ENCODE results near the gene RYR3.

RYR3 gene

DNA sequence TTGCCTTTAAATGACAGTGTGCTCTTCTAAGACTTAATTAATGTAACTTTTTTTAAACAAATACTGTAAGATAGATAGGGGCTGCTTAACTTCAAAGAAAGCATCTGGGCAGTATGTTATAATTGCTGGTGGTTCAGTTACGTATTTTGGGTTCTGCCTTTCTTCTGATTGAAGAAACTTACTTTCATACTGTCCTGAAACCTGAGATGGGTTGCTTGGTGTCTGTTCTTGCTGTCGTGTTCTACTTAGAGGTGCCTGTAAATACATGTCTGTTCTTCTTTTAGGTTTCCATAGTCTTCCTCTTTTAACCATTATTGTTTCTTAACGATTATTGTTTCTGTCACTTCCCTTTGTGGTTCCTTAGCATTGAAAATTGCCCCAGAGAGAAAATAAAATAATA lies 359.8 kb downstream of the RYR3 start:
- no peaks in the 10 kb centered on the region for H3K9me3 Mint-ChIP-seq
- no peak overlapping the region for H3K27ac Mint-ChIP-seq
- peaks cover 16% of the 10 kb centered on the region for H3K27me3 Mint-ChIP-seq
- H3K4me1 Mint-ChIP-seq = no peaks in the 10 kb centered on the region
- H3K4me3 Mint-ChIP-seq = no peak overlapping the region
- no peak for DNase-seq
- no peak for ATAC-seq

GRCh38 chr15:33671456-33671855 lies 360.7 kb downstream of the RYR3 start:
- no peak for DNase-seq
- ATAC-seq = no peak
- Mint-ChIP-seq H3K27me3 (peaks cover 13% of the 10 kb centered on the region), H3K4me3 (no peak overlapping the region), H3K4me1 (no peaks in the 10 kb centered on the region), H3K9me3 (no peaks in the 10 kb centered on the region), H3K27ac (no peak overlapping the region)

DNA sequence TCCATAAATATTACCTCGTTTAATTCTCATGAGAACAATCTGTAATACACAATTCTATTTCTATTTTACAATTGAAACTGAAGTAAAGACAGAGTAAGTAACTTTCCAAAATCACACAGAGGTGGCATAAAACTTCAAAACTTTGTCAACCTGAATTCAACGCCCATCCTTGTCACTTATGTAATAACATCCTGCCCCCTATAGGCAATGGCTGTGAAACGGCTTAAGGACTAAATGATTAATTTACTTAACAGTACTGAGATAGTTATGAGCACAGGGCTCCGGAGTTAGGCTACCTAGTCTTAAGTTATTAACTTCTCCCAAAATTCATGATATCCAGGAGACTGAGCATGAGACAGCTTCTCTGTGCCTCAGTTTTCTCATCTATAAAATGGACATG lies 364.5 kb downstream of the RYR3 start:
- H3K4me1 Mint-ChIP-seq = no peaks in the 10 kb centered on the region
- peaks cover 13% of the 10 kb centered on the region for H3K27me3 Mint-ChIP-seq
- no peak overlapping the region for H3K4me3 Mint-ChIP-seq
- no peak overlapping the region for H3K27ac Mint-ChIP-seq
- no peaks in the 10 kb centered on the region for H3K9me3 Mint-ChIP-seq
- DNase-seq (no peak), ATAC-seq (no peak)

DNA sequence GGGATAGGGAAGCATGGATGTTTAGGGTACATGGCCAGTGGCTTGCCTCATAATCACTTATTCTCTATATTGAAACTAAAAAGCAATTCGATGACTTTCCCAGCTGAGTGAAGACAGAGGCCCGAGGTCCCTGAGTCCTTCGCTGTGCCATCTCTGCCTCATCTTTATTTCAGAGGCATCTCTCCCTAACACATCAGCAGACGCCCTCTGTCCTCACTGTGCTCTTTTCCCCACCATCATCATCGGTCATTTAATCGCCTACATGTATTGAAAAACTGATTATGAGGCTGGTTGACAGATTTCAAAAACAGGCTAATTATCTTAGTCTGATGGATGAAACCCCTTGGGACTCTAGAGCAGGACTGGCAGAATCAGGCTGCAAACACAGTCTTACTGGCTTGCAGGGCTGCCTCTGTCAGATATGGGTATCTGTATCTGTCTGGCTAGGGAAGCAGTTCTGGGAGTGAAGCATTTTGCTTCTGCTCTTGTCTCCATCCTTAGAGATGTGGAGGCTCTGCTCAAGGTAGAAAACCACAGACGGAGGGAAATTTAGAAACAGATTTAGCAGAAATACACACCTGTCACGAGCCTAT lies 366.6 kb downstream of the RYR3 start:
- Mint-ChIP-seq H3K27ac (no peak overlapping the region), H3K9me3 (no peaks in the 10 kb centered on the region), H3K4me3 (no peak overlapping the region), H3K27me3 (peaks cover 27% of the 10 kb centered on the region), H3K4me1 (no peaks in the 10 kb centered on the region)
- ATAC-seq (no peak), DNase-seq (no peak)

- Mint-ChIP-seq H3K4me1 (no peaks in the 10 kb centered on the region), H3K27me3 (peaks cover 27% of the 10 kb centered on the region), H3K9me3 (no peaks in the 10 kb centered on the region), H3K27ac (no peak overlapping the region), H3K4me3 (no peak overlapping the region)
- ATAC-seq (no peak), DNase-seq (no peak)
Observed at GRCh38 chr15:33678176-33678575, 367.4 kb downstream of the RYR3 start.

DNA sequence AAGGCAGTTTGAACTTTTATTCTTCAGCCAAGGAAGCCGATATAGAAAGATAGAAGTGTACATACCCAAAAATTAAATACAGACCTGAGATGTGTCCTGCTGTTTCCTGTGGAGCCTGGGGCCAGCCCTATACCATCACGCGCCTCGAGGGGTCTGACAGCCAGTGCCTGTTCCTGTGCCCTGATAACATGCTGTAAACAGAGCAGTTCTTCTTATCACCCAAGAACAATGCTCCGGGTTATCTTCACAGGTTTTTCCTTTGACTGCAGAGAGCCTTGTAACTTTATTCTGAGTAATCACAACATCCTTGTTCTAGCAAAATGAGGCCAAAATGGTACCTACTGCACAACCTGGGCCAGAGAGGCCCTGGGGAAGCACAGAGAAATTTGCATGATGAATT lies 367.8 kb downstream of the RYR3 start:
- no peaks in the 10 kb centered on the region for H3K4me1 Mint-ChIP-seq
- DNase-seq = no peak
- ATAC-seq = no peak
- H3K27ac Mint-ChIP-seq = no peak overlapping the region
- H3K4me3 Mint-ChIP-seq = no peak overlapping the region
- peaks cover 25% of the 10 kb centered on the region for H3K27me3 Mint-ChIP-seq
- no peaks in the 10 kb centered on the region for H3K9me3 Mint-ChIP-seq

DNA sequence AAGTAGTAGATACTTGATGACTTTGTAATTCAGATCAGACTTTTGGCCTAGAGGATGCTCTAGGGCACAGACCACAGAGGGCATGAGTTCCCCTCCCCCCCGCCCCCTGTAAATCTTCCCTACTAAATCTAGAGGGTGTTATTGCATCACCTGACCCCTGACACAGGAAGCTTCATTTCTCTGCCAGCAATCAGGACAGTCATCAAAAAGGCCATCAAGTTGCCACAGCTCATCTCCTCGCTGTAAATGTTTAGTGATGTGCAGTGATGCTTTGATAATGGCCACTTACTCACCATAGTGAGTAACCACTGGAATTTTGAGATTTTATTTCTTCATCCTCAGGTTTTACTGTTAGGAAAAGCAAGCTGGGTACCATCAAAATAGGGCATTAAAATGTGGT lies 368.3 kb downstream of the RYR3 start:
- H3K4me1 Mint-ChIP-seq = no peaks in the 10 kb centered on the region
- ATAC-seq (no peak), DNase-seq (no peak)
- no peak overlapping the region for H3K27ac Mint-ChIP-seq
- H3K27me3 Mint-ChIP-seq = peaks cover 21% of the 10 kb centered on the region
- no peak overlapping the region for H3K4me3 Mint-ChIP-seq
- H3K9me3 Mint-ChIP-seq = no peaks in the 10 kb centered on the region

DNA sequence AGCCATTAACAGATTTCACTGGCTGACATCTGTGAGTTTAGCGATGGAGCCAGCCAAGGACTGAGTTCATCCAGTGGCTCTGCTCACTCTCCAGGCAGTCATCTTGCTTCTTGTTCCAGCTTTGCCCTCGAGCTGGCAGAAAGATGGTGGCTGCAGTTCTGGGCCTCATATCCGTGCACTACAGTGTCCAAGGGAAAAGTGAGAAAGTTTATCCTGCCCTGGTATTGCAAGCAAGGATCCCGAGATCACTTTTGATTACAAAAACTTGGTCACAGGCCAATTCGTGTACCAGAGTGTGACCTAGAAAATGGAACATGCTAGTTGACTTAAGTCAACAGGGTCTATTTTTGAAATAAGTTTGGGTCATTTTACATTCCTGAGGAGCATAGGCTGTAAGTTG lies 369.6 kb downstream of the RYR3 start:
- Mint-ChIP-seq H3K4me3 (no peak overlapping the region), H3K4me1 (no peaks in the 10 kb centered on the region), H3K27ac (no peak overlapping the region), H3K27me3 (peaks cover 14% of the 10 kb centered on the region), H3K9me3 (no peaks in the 10 kb centered on the region)
- ATAC-seq = no peak
- DNase-seq = no peak

DNA sequence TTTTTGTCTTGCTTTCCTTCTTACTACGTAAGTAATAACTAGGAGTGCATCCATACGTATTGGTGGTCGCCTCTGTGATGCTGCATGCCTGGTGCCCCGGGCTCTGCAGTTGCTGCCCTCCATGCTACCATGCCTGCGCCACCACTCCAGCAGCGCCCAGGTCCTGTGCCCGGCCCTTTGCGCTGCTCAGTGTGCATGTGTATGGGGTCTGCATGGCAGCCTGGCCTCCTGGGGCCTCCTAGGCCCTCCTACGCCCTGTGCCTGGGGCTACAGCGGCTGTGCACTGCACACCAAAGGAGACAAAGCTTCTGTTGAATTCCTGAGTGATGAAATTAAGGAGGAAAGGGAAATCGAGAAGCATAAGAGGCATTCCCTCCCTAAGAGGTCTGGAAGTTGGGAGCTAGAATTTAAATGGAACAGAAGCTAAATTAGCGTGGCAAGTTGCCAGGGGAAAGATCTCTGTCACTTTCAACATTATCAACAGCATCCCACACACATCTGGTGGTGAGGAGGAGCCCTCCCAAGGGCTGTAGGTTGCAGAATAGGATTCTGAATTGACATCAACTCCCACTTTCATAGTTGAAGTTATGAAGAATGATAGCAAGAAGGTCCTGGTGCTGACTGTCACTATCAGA lies 382.5 kb downstream of the RYR3 start:
- ATAC-seq (no peak), DNase-seq (no peak)
- Mint-ChIP-seq H3K4me1 (no peaks in the 10 kb centered on the region), H3K27ac (peak overlapping the region in 1 of 2 donors; percentile 87), H3K4me3 (no peak overlapping the region), H3K27me3 (peaks cover 7% of the 10 kb centered on the region), H3K9me3 (no peaks in the 10 kb centered on the region)

DNA sequence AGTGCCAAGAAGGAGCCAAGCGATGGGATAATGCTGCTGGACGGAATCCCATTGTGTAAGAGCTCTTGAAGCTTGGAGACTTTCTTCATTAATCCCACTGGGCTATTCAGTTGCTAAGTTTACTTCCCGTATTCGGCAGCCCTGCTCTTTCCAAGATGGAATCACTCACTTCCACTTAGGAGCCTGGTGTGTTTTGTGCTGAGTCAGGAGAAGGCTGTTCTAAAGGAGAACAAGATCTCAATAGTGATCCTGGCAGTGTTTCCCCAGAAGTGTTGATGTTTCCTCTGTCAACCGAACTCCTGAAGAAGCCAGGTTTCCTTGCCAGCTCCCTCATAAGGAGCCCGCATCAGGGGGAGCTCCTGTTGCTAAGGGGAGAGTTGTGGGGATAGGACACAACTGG lies 387.4 kb downstream of the RYR3 start:
- no peak overlapping the region for H3K4me3 Mint-ChIP-seq
- H3K4me1 Mint-ChIP-seq = peaks cover 6% of the 10 kb centered on the region
- DNase-seq = no peak
- H3K27me3 Mint-ChIP-seq = peaks cover 12% of the 10 kb centered on the region
- no peak overlapping the region for H3K27ac Mint-ChIP-seq
- H3K9me3 Mint-ChIP-seq = no peaks in the 10 kb centered on the region
- ATAC-seq = no peak

GRCh38 chr15:33699145-33699544 lies 388.4 kb downstream of the RYR3 start:
- no peaks in the 10 kb centered on the region for H3K9me3 Mint-ChIP-seq
- H3K27me3 Mint-ChIP-seq = peaks cover 12% of the 10 kb centered on the region
- peaks cover 6% of the 10 kb centered on the region for H3K4me1 Mint-ChIP-seq
- no peak overlapping the region for H3K4me3 Mint-ChIP-seq
- H3K27ac Mint-ChIP-seq = peak overlapping the region; percentile 12 to 59
- DNase-seq = no peak
- no peak for ATAC-seq

- Mint-ChIP-seq H3K9me3 (no peaks in the 10 kb centered on the region), H3K27me3 (peaks cover 12% of the 10 kb centered on the region), H3K4me1 (peaks cover 6% of the 10 kb centered on the region), H3K27ac (no peak overlapping the region), H3K4me3 (no peak overlapping the region)
- DNase-seq (no peak), ATAC-seq (no peak)
Observed at GRCh38 chr15:33699691-33700447, 389.1 kb downstream of the RYR3 start.

GRCh38 chr15:33700695-33701303 lies 390.0 kb downstream of the RYR3 start:
- Mint-ChIP-seq H3K4me3 (no peak overlapping the region), H3K27ac (peak overlapping the region in 1 of 2 donors; percentile 75), H3K9me3 (no peaks in the 10 kb centered on the region), H3K27me3 (peaks cover 12% of the 10 kb centered on the region), H3K4me1 (peaks cover 6% of the 10 kb centered on the region)
- DNase-seq (peak; percentile 53 to 59), ATAC-seq (peak; percentile 60)

DNA sequence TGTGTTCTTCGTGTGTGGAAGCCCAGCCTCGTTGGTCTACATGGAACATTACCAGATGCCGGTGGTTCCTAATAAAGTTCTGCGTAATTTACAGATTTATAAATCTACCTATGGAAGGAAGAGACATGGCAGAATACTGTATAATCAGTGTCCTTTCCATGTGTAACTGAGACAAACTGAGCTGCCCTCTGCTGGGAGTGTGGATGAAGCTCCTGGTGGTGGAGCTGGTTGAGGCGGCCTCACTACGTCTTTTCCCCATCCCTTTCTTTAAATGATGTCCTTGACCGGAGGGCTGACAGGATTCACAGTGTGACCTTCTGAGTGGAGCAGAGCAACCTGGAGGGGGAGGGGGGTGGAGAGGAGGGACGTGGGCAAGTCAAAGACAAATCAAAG lies 390.5 kb downstream of the RYR3 start:
- Mint-ChIP-seq H3K9me3 (no peaks in the 10 kb centered on the region), H3K27ac (peak overlapping the region in 1 of 2 donors; percentile 41), H3K27me3 (peaks cover 12% of the 10 kb centered on the region), H3K4me3 (no peak overlapping the region), H3K4me1 (peaks cover 6% of the 10 kb centered on the region)
- DNase-seq (no peak), ATAC-seq (no peak)

- Mint-ChIP-seq H3K27me3 (no peaks in the 10 kb centered on the region), H3K27ac (no peak overlapping the region), H3K4me1 (no peaks in the 10 kb centered on the region), H3K4me3 (no peak overlapping the region), H3K9me3 (peaks cover 0 to 18% of the 10 kb centered on the region in 2 donors)
- ATAC-seq (no peak), DNase-seq (no peak)
Observed at GRCh38 chr15:33706173-33706572, 395.4 kb downstream of the RYR3 start.

DNA sequence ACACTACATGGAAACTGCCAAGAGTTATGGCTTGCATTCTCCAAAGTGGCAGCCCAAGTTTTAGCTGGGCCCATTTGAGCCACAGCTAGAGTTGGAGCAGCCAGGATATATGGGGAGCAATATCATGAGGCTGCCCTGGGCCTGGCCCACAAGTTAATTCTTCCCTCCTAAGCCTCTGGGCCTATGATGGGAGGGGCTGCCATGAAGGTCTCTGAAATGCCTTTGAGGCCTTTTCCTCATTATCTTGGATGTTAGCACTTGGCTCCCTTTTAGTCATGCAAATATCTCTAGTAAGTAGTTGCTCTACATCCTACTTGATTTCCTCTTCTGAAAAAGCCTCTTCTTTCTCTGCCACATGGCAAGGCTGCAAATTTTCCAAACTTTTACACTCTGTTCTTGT lies 400.0 kb downstream of the RYR3 start:
- DNase-seq (no peak), ATAC-seq (no peak)
- Mint-ChIP-seq H3K9me3 (peaks cover 19 to 41% of the 10 kb centered on the region in 2 donors), H3K4me3 (no peak overlapping the region), H3K4me1 (peaks cover under 1% of the 10 kb centered on the region), H3K27me3 (no peaks in the 10 kb centered on the region), H3K27ac (no peak overlapping the region)

Measured in stimulated activated naive CD8-positive, alpha-beta T cell treated with anti-CD3 and anti-CD28 coated beads, Interleukin-15, amount 100 ng/mL, for 72 hours (primary cell).